NCI-H748 treated with DMSO at 0.1 percent for 48 hours (cell line): ENCODE results near the gene MTNR1A.
"Not testable (repeated sequence)": the region's sequence is repeated elsewhere in the genome, so short reads cannot be mapped to it uniquely, and the experiment has no call there.

Source experiments
- DNase-seq: peaks from one replicate; lab custom pipeline; 2025; lab: John Stamatoyannopoulos, UW

Gene MTNR1A

GRCh38 chr4:186561748-186562147 lies 6.4 kb upstream of the MTNR1A start:
- DNase-seq, result no peak

GRCh38 chr4:186560647-186561046 lies 5.3 kb upstream of the MTNR1A start:
- DNase-seq, result no peak

DNA sequence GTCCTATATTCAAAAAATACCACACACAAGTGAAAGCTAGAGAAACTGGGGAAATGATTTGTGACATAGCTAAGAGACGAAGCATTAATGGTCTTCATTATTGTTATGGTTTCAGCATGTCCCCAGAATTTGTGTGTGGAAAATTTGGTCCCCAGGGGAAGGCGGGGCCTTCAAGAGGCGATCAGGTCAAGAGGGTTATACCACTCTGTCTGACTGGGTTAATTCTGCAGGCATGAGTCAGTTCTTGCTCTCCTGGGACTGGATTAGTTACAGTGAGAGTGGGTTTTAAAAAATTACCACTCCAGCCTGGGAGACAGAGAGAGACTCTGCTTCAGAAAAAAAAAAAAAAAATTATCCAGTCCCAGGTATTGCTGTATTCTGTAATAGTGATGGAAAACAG lies 2.1 kb upstream of the MTNR1A start:
- DNase-seq, result no peak

DNA sequence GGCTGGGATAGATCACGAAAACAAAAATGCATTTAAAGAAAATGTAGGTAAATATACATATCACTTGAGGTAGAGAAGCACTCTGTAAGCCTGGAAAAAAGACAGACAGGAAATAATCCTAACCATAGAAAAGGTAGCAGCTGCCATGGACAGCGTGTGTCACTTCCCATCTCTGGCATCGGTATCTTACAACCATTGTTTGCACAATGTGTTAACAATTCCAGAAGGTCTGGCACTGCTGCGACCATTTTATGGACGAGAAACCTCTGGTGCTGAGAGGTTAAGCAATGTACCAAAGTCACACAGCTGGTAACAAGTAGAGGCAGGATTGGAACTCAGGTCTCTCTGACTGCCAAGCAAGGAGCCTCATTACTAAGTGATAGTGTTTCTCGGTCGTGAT lies 1.7 kb upstream of the MTNR1A start:
- no peak for DNase-seq

DNA sequence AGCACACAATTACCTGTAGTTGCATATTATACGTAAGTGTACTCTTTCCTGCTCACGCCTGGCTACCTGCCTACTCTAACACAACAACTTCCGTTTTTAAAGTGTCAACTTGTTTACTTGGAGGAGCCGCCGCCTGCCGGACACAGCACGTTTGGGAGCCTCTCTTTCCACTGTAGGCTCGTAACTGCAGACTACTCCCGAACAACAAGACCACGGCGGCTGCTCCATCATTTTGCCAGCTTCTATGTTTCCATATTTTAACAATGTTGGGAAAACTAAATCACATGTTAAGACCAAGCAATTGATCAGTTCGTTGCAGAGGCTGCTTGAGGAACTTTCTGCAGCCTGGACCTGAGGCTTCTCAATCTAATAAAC lies 841 bp downstream of the MTNR1A start:
- peak; percentile 24 for DNase-seq

DNA sequence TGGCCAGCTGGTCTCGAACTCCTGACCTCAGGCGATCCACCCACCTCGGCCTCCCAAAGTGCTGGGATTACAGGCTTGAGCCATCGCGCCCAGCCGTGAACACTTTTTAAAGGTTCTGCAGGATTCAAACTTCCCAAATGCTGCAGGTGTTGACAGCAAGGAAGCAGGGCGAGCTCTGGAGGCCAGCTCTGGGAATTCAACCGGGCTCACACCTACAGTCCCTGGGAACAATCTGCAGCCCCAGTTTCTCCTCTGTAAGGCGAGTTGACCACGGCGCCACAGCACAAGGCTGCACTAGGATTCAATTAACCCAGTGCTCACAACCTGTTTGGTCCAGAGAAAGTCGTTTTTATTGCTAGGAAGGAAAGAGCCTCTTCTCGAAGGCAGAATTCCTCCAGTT lies 1.6 kb downstream of the MTNR1A start:
- no peak for DNase-seq

- DNase-seq, result no peak
These were observed 3.5 kb downstream of the MTNR1A start for GRCh38 chr4:186551849-186552248.

- no peak for DNase-seq
These were observed 9.9 kb downstream of the MTNR1A start for GRCh38 chr4:186545436-186545835.

DNA sequence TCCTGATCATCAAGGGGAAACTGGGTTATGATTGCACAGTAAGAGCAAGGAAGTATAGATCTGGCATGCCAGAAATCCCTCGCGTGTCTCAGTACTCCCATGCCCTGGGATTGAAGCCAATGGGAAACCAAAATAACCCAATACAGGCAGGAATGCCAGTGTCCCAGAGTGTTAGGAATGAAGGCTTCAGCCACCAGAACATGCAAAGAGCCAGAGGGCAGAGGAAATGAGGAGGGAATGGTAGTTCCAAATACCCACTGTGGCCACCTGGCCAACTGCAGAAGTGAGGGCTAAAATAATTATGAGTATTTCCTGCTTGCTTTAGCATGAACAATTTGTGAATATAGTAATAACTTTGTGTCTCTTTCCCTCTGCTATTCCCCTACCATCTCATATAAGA lies 12.2 kb downstream of the MTNR1A start:
- DNase-seq, result no peak

- DNase-seq, result no peak
These were observed 13.6 kb downstream of the MTNR1A start for GRCh38 chr4:186541801-186542200.

DNA sequence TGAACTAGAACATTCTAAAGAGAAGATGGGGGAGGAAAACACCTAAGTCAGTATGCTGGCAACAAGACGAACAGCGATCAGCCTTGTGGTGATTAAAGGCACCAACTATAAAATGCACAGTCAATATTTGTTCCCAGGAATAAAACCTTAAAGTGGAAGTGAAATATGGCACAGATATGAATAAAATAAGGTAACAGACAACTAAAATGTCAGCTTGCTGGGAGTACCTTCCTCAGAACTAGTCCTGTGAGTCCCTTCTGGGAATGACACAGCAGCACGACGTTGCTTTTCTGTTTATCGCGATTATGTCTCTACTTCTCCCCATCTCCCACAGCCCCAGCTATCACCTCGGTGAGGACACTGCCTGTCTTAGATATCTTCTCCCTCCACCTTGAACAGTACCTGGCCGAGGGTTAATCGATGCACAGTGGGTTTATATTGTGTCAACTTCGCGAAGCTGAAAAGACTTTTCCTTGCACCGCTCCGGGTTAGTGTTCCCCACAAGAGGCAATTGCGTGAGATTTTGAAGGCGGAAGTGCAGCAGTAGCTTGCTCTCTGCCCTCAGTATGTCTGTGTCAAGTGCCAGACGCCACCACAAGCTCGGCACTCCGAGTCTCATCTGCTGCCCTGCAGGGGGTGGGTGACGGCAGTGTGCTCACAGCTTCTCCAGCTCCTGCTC lies 17.4 kb downstream of the MTNR1A start:
- no peak for DNase-seq

DNA sequence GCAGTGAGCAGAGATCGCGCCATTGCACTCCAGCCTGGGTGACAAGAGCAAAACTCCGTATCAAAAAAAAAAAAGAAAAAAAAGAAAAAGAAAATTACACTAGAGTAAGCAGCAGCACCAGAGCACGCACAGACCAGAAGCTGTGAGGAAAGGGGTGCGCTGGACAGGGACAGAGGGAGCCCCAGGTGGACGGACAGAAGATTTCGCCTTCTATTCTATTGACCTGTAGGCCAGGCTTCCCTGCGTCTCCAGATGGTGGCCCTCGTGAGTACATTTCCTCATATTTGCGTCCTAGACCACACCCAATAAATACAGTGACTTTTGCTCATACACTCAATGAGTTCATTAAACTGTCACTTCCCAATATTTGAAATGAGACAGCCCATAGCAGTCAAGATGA lies 19.1 kb downstream of the MTNR1A start:
- DNase-seq, result no peak

GRCh38 chr4:186534056-186534455 lies 21.3 kb downstream of the MTNR1A start:
- DNase-seq, result no peak

- not testable (repeated sequence) for DNase-seq
These were observed 31.4 kb downstream of the MTNR1A start for GRCh38 chr4:186523927-186524326.

GRCh38 chr4:186516287-186516686 lies 39.1 kb downstream of the MTNR1A start:
- DNase-seq, result no peak

- no peak for DNase-seq
These were observed 41.0 kb downstream of the MTNR1A start for GRCh38 chr4:186514271-186514950.

GRCh38 chr4:186504771-186505170 lies 50.6 kb downstream of the MTNR1A start:
- not testable (repeated sequence) for DNase-seq

DNA sequence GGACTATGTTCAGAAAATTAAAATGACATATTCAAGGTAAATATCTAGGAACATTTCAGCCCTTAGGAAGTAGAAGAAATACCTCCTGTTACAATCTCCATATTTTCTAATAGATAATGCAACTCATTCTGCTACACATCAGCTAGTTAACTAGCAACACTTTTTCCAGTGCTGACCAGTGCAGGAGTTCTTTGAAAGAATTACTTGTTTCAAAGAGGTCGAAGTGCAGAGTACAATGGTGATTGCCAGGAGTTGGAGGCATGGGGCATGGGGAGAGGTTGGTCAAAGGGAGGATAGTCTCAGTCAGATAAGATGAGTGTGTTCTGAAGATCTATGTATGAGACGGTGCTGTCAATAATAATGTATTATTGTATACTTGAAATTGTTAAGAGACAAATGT lies 53.1 kb downstream of the MTNR1A start:
- DNase-seq, result no peak

DNA sequence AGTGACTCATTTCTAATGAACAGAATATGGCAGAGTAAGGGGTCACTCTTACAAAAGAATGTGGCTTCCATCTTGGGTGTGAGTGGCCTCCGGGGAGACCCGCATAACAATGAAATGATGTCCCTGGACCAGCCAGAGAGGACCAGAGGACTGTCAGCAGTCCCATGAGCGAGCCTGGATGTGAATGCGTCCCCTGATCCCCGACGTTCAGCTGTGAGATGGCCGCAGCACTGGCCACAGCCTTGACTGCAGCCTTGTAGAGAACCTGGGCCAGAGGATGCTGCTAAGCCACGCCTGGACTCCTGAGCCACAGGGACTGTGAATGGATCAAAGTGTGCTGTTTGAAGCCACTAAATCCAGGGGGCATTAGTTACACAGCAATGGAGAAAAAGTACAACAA lies 53.8 kb downstream of the MTNR1A start:
- no peak for DNase-seq

- DNase-seq, result no peak
These were observed 54.6 kb downstream of the MTNR1A start for GRCh38 chr4:186500721-186501304.

DNA sequence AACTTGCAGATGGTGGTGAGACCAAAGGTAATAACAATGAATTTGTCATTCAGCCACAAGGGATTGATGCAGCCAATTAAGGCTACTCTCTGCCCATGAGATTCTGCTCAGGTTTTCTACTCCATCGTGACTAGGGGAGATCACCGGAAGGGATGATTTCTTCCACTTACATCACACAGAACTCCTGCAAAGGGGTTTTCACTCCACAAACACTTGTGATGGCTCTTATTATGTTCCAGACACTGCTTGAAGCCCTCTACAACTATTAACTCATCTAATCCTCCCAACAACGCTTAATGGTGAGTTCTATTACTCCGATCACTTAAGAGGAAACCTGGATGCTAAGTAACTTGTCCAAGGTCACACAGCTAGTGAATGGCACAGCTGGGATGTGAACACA lies 55.9 kb downstream of the MTNR1A start:
- DNase-seq, result no peak

DNA sequence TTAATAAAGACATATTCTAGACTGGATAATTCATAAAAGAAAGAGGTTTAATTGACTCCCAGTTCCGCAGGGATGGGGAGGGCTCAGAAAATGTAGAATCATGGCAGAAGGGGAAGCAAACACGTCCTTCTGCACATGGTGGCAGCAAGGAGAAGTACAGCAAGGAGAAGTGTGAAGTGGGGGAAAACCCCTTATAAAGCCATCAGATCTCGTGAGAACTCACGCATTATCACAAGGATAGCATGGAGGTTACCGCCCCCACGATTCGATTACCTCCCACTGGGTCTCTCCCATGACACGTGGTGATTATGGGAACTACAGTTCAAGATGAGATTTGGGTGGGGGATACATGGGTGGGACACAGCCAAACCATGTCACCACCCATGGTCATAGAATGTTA lies 58.3 kb downstream of the MTNR1A start:
- DNase-seq, result no peak

GRCh38 chr4:186494496-186494895 lies 60.9 kb downstream of the MTNR1A start:
- DNase-seq, result no peak

- DNase-seq, result no peak
These were observed 67.6 kb downstream of the MTNR1A start for GRCh38 chr4:186487726-186488125.
